ENCODE results near the gene ATXN2.
"Not testable (repeated sequence)": the region's sequence is repeated elsewhere in the genome, so short reads cannot be mapped to it uniquely, and the experiment has no call there.

ATXN2 gene

GRCh38 chr12:111494676-111495075, 104.4 kb downstream of the ATXN2 start:
- no peak for DNase-seq (ENCODE audit: low read depth)

DNA sequence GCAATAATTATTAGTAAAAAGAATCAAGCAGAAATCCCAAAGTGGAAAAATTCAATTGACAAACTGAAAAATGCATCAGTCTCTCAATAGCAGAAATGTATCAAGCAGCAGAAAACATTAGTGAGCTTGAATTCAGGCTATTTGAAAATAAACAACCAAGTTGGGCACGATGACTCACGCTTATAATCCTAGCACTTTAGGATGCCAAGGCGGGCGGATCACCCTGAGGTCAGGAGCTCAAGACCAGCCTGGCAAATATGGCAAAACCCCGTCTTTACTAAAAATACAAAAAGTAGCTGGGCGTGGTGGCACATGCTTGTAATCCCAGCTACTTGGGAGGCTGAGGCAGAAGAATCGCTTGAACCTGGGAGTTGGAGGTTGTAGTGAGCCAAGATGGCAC, 106.1 kb downstream of the ATXN2 start:
- not testable (repeated sequence) for DNase-seq (ENCODE audit: low read depth)

DNA sequence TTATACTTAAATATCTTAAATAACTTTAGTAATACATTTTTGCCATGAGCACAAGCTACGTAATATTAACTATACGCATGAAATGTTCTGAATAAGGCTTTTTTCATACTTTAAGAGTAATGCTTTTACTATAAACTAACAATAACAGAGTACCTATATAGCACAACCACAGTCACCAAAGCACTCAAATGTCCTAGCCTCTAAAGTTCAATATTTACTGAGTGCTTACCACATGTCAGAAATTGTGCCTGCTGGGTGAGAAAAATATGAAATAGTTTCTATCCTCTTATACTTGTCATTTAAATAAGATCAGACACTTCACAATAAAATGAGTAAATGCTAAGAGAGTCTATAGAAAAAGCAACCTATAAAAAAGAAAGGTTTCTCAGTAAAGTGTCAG, 110.3 kb downstream of the ATXN2 start:
- no peak for DNase-seq (ENCODE audit: low read depth)

DNA sequence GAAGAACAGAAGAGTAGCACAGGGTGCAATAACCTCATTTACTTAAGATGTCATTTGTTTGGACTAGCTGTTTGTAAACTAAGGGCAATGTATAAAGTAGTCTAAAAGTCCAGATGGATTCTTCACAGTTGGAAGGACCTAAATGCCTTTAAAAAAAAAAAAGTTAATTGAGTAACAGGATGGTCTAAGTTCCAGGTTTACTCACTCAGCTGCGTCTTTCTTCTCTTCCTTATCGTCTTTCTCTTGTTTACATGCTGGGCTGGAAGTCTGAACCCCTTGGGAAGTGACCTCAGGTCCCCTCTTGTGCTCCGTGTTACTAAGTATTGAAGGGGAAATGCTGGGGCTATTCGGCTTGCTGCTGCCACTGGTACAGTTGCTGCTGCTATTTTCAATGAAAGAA, 110.8 kb downstream of the ATXN2 start:
- no peak for DNase-seq (ENCODE audit: low read depth)

GRCh38 chr12:111482462-111482861, 116.7 kb downstream of the ATXN2 start:
- no peak for DNase-seq (ENCODE audit: low read depth)

DNA sequence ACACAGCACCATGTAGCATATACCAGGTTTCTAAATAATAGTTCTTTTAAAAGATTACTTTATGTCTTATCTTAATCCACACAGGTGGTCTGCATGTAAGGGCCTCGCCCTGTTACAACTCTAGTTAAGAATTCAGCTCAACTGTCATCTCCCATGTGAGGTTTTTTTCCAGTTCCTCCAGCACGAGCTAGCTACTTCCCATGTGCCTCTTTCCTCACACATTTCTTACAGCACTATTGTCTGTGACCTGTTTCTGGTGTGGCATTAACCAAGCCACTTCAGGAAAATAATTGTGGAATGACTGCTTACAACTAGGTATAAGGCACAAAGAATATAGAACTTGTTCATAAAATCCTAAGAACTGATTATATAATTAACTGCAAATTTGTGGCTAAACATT, 127.9 kb downstream of the ATXN2 start:
- no peak for DNase-seq (ENCODE audit: low read depth)

DNA sequence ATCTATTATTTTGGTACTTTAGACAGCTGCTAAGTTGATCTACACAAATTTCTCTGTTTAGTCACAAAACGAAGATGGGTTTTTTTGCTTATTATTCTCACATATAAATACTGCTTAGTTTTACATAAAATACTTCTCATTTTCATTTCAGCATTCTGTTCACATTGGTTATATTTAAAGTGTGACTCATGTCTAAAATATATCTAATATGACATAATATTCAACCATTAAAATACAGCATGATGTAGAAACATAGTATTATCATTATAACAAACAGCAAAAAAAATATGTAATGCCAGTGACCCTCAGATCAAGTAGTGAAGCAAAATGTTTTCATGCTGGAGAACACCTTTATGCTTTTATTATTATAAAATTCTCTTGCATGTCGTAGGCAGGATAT, 129.7 kb downstream of the ATXN2 start:
- DNase-seq (ENCODE audit: low read depth), result no peak

DNA sequence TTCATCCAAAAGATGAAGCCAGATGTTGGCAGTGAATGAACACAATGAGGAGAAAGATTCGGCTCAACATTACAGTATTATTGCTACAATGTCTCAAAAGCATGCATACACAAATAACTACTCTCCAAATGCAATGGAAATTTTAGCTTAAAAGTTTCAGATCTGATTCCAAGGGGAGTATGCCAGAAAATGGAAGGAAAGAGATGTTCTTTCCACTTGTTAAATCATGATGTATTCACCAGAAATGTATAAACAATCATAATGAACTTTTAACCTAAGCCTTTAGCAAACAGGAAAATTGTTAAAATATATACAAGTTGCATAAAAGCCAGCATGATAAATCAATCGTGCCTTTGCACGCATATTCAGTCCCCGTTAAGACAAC, 131.3 kb downstream of the ATXN2 start:
- no peak for DNase-seq (ENCODE audit: low read depth)

- no peak for DNase-seq (ENCODE audit: low read depth)
Observed at GRCh38 chr12:111467092-111467856, 131.8 kb downstream of the ATXN2 start.

GRCh38 chr12:111462210-111462769, 136.8 kb downstream of the ATXN2 start:
- no peak for DNase-seq (ENCODE audit: low read depth)

GRCh38 chr12:111460111-111460510, 139.0 kb downstream of the ATXN2 start:
- not testable (repeated sequence) for DNase-seq (ENCODE audit: low read depth)

- DNase-seq (ENCODE audit: low read depth), result no peak
Observed at GRCh38 chr12:111458546-111459172, 140.5 kb downstream of the ATXN2 start.

GRCh38 chr12:111457577-111457976, 141.5 kb downstream of the ATXN2 start:
- DNase-seq (ENCODE audit: low read depth), result no peak

DNA sequence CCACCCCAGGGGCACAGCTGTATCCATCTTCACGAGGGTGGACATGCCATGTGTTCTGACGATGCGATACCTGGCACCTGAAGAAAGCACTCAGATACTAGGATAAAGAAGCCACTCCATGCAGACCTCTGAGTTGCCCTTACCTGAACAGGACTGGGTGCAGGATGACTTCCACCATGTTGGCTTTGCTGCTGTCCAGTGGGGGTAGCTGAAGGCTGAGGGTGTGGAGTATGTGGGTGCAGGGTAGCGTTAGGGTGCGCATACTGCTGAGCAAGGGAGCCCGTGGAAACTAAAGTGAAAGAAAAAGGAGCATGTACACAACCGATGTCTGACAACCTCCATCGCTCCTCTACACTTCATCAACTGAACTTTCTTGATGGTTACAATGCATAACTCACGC, 142.0 kb downstream of the ATXN2 start:
- DNase-seq (ENCODE audit: low read depth), result no peak

- no peak for DNase-seq (ENCODE audit: low read depth)
Observed at GRCh38 chr12:111455448-111456320, 143.4 kb downstream of the ATXN2 start.

DNA sequence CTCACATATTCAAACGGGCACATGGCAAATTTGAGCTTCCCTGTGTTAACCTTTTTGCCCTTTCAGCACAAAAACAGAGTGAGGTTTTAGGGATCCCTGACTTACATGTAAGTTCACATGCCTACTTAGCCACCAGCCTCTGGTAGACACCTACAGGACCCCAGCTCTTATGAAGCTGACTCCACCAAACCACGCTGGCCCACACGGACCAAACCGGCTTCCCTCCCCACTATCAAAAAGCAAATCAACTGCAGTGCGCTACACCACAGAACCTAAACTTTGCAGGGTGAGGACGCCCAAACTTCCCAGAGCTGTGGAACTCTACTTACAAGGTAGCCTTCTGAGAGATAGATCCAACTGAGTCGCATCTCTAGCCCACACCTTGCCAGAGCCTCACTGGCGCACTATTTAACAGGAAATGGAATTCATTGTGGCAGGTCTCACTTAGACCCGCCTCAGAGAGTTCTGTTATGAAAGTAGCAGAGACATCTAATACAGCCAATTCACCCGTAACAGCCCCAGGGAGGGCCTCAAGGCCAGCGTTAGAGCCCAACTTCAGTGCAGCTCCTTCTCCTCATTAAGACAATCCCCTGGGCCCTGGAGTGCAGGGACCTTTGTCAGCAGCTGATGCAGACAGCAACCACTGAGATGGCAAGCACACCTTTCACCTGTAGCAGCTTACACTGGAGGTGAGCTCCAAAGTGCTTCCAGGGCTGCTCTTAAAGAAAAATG, 144.2 kb downstream of the ATXN2 start:
- DNase-seq (ENCODE audit: low read depth), result no peak

GRCh38 chr12:111454311-111454710, 144.8 kb downstream of the ATXN2 start:
- no peak for DNase-seq (ENCODE audit: low read depth)

DNA sequence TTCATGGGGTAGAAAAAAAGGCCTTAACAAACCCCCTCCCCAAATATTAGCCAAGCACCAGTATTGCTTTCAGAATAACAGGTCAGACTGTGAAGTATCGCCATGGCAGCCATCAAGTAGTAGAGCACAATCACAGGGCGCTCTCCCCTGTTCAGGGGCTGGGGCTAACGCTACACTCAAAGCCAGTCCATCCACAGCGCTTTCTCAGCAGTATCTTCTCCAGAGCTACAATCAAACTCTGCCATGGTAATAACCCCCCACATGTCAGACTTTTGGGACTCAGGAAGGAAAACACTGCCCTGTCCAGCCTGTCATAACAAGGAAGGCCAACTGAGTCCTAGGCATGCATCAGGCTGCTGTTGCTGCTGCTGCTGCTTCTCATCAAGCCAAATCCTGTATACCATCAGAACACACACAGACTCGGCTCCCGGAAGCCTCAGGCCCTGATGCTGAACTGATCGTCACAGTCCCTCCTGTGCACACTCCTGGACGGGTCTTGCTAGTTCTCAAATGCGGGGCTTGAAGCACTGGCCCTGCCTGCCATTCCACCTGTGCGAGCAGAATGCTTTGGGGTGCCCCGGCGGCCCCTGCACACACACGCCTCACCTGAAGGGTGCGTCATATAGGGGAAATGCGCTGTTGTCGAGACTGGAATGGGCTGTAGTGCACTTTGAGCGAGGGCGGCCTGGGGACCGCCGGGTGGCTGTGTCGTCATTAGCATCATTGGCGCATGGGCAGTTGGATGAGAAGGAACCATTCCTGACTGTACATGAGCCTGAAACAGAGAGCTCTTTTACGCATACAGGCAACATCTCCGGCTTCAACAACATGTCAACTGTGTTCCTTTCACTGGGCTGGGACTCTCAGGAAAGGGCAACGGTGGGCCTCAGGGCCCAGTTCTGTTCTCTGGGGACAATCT, 145.8 kb downstream of the ATXN2 start:
- no peak for DNase-seq (ENCODE audit: low read depth)

GRCh38 chr12:111451649-111452129, 147.4 kb downstream of the ATXN2 start:
- no peak for DNase-seq (ENCODE audit: low read depth)

GRCh38 chr12:111451232-111451631, 147.9 kb downstream of the ATXN2 start:
- DNase-seq (ENCODE audit: low read depth), result no peak

DNA sequence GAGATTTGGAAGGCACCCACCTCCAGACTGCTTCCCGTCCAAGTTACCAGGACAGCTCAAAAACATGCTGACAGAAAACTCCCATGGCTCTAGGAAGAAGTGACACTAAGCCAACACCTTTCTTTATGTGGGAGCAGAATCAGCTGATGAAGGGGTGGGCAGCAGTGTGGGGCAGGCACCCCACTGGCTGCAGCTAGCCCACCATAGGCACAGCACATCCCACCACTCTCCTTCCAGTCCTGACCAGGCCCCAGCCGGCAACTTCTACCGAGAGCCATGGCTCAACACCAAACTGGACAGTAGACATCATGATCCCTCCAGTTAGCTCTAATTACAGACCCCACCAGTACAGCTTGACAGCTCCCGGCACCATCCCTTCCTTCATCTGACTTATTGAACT, 148.4 kb downstream of the ATXN2 start:
- DNase-seq (ENCODE audit: low read depth), result no peak
